Measurements from ENCODE around the gene GIGYF2. TPM values are rescaled to one million over a fixed set of nuclear protein-coding genes. Genes with fewer than 3 reads are reported as not detected.
"Not testable (repeated sequence)": the region's sequence is repeated elsewhere in the genome, so short reads cannot be mapped to it uniquely, and the experiment has no call there.

The GIGYF2 gene
- total RNA-seq, 1 donor from 2014 or later: 95.5 TPM

DNA sequence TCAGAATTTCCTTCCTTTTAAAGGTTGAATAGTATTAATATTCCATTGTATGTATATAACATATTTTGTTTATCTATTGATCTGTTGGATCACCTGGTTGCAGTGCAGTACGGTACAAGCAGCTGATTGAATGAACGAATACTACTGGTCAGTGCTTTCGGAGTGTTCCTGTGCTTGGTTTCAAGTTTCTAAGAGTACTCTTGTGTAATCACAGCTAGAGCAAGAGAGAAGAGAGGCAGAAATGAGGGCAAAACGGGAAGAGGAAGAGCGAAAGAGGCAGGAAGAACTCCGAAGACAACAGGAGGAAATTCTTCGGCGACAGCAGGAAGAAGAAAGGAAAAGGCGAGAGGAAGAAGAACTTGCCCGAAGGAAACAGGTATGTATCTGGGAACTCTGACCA lies 119.5 kb downstream of the GIGYF2 start:
- DNase-seq: no peak

DNA sequence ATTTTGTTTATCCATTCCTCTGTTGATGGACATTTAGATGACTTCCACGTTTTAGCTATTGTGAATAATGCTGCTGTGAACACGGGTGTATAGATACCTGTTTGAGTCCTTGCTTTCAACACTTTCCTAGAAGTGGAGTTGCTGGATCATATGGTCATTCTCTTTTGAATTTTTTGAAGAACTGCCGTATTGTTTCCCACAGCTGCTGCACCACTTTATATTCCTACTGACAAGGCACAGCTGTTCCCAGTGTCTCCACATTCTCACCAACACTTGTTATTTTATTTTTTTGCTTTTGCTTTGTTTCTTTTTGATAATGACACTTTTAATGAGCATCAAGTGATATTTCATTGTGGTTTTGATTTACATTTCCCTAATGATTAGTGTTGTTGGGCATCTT lies 120.6 kb downstream of the GIGYF2 start:
- DNase-seq: no peak

- no peak for DNase-seq
Observed at GRCh38 chr2:232829988-232830387, 132.9 kb downstream of the GIGYF2 start.

GRCh38 chr2:232831496-232831895 lies 134.4 kb downstream of the GIGYF2 start:
- DNase-seq: no peak

GRCh38 chr2:232833830-232834229 lies 136.7 kb downstream of the GIGYF2 start:
- no peak for DNase-seq

GRCh38 chr2:232835687-232836208 lies 138.6 kb downstream of the GIGYF2 start:
- no peak for DNase-seq

DNA sequence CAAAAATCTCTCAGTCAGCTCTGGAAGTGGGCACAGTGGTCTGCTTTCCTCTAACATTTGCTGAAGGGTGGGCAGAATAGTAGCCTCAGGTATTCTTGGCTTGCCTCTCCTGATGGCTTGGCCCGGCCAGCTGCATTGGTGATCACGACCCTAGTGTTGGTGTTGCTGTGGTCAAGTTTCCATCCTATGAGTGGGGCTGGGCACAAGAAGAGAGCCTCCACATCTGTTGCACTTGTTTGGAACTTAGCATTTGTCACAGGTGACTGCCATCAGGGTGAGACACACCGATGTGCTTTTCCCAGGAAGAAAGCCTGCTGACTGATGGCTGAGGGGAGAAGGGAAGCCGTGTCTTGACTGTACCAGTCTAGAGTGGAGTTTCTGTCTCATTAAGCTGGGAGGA lies 139.8 kb downstream of the GIGYF2 start:
- no peak for DNase-seq

DNA sequence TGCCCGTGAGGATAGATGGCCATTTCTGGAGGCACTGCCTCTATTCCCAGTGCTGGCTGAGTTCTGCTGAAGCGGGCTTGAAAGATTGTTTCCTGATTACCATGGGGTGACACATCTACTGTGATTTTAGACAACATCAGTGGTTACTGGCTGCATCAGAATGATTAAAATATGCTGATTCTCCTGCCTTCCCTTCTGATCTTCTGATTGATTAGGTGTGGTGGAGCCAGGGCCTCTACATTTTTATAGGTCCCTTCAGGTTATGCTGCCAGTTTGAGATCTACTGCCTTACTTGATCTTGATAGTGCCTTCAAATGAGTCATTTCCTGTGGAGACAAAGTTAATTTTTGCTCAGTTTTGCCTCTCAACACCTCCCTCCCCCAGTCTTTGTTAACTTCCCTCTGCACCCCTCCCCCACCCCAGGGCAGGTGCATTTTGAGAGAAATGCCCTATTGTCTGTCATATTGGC lies 141.3 kb downstream of the GIGYF2 start:
- DNase-seq: no peak

DNA sequence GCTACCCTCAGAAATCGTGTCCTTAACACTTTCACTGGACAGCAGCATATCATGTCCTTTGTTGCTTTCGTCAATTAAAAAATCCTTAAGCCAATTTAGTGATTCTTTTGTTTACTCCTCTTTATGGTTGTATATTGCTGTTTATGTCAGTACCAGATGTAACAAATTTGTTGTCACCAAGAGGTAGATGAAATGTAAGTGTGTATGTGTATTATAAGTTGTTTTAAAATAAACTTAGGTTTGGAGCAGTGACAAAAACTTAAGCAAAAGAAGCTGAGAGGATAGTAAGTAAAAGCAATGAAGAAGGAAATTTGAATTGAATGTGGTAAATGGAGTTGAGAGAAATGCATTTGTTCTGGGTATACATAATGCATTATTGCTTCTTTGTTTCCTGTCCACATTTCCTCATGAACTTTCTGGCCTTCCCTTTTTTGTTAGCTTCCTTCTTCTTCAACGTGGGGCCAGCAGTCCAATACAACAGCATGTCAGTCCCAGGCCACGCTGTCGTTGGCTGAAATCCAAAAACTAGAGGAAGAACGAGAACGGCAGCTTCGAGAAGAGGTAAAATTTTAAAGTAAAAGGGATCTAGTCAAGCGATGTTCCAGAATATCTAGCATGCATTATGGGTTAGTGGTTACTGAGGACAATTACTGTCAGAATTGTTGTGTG lies 142.4 kb downstream of the GIGYF2 start:
- no peak for DNase-seq

GRCh38 chr2:232842689-232843088 lies 145.6 kb downstream of the GIGYF2 start:
- no peak for DNase-seq

GRCh38 chr2:232843834-232844233 lies 146.7 kb downstream of the GIGYF2 start:
- no peak for DNase-seq

DNA sequence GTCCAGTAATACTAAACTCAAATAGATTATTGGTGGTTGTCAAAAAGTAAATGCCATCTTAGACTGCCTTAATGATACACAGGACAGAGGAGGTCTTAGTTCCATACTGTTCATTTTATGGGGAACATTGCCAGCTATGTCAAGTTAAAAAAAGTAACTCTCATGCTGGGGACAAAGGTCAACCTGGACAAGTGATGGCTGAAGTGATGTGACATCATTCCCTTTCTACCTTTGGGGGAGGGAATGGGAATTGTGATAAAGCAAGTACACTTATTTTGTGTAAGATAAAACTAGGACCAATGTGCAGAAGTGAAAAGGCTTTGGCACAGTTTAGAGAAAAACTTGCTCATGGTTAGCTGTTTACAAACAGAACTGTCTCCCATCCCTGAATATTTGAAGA lies 148.9 kb downstream of the GIGYF2 start:
- DNase-seq: no peak

GRCh38 chr2:232850039-232850438 lies 152.9 kb downstream of the GIGYF2 start:
- no peak for DNase-seq

DNA sequence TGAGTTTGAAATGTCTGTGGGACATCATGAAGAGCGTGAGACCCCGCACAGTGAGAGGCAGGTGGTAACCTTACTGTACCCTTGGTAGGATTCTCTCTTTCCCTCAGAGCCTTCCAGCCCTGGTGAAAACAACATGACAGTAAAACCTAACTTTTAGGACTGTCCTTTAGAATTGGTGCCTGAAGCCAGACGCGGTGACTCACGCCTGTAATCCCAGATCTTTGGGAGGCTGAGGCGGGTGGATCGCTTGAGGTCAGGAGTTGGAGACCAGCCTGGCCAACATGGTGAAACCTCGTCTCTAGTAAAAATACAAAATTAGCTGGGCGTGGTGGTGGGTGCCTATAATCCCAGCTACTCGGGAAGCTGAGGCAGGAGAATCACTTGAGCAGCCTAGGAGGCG lies 154.9 kb downstream of the GIGYF2 start:
- DNase-seq: not testable (repeated sequence)

DNA sequence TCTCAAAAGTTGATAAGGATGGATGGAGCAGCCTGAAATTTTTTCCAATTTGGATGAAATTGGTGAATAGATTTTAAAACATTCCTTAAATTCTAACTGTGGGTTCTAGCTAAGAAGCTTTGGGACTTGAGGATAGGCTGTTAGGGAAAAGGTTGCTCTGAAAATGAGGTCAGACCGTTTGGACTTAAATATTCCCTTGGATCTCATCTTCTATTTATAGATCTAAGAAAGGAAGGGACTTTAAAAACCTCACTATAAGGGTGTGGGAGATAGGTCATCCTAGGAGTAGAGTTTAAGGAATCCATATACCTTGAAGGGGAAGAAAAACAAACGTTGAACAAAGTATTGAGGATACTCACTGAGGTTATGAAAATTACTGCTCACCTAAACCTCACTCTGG lies 155.5 kb downstream of the GIGYF2 start:
- DNase-seq: no peak

- DNase-seq: no peak
Observed at GRCh38 chr2:232854082-232854481, 157.0 kb downstream of the GIGYF2 start.

DNA sequence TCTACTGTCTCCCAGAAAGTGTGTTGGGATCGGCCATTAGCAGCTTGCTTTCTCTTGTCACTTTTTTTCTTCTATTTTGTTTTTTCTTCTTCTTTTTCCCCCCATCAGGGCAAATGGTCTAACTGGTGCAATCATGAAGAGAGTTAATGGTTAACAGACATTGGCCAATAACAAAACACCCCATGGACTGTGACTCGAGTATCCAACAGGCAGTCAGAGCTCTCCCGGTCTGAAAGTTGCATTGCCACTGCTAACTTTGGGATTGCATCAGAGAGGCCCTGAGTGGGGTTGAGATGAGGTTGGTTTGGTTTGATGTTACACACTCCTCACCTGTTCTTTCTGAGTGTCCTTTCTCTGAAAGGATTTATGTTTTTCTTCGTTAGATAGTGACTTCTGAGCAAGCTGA lies 160.0 kb downstream of the GIGYF2 start:
- no peak for DNase-seq

DNA sequence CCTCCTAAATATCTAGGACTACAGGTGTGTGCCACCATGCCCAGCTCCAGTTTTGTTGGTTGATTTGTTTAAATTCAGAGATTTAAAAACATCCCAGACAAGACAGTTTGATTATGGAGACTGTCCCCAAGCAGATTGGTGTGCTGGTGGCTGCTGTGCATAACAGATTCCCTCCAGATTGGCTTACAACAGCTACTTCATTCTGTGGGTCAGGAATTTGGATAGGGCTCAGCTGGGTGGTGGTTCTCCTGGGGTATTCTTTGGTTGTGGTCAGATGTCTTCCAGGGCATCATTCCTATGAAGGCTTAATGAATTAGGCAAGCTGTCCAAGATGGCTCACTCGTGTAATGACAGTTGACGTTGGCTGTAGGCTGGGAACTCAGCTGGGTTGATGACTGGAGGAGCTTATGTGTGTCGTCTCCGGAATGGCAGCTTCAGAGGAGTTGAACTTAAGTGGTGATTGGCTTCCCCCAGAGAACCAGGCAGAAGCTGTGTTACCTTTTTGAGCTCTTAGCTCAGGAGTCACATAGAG lies 162.3 kb downstream of the GIGYF2 start:
- no peak for DNase-seq

DNA sequence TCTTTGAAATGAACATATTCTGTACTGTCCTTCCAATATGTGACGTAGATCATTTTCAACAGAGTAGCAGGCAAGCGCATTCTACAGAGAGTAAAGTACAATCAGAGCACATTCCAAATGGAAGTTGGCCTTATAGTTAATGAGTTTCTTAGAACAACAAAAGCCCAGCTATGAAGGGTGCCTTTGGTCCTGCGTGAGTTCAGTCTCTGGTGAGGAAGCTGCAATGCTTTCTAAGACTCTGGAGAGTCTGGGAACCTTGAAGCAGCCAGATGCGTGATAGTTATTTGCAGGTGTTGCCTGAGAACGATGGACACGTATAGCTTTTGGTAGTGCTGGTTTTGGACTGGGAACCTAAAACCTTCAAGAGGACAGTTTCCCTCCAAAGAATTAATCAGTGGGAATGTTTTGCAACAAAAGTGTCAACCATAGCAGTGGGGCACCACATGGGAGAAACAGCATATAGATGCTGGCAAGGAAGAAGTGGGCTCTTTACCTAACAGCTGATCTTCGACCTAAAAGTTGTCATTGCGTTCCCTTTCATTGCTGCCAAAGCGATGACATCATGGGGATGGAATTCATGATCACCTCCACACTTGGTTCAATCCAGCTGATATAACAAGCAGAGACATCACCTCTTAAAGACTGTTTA lies 163.6 kb downstream of the GIGYF2 start:
- DNase-seq: no peak

DNA sequence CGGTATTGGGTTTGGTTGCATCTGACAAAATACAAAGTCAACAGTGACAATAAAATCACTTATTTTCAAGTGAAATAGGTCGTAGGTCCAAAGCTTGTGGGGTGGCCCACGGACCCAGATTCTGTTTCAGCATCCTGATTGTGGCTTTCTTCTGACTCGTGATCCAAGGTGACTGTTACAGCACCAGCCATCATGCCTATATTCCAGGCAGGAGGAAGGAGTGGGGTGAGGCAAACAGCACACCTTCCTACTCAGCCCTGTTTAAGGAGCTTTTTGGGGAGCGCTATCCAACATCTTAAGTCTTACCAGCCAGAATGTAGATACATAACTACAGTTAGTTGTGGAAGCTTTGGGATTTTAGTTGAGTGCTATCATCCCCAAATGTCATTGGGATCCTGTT lies 164.2 kb downstream of the GIGYF2 start:
- no peak for DNase-seq

- no peak for DNase-seq
Observed at GRCh38 chr2:232863996-232864395, 166.9 kb downstream of the GIGYF2 start.

DNA sequence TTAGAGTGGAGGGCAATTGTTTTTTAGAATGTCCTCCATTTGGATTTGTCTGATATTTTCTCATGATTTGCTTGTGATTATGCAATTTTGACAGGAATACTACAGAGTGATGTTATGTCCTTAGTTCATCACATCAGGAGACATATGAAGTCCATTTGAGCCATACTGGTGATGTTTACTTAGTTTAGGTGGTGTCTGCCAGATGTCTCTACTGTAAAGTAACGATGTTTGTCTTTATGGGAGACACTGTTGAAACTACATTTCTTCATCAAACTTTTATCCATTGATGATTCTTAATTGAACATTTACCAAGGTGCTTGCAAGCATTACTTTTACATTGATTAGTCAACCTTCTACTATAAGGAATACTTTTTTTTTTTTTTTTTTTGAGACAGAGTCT lies 168.0 kb downstream of the GIGYF2 start:
- no peak for DNase-seq

- DNase-seq: no peak
Observed at GRCh38 chr2:232866104-232866503, 169.0 kb downstream of the GIGYF2 start.
